HG03159 (cell line): Measurements from ENCODE around the gene INF2.
A peak's percentile ranks its signal among the peaks of the same experiment; 100 is the strongest.

Experiments
- ATAC-seq: cut with Tn5 transposase; IDR thresholded peaks from one replicate; pipeline ENCODE4 v1.9.1; 2021; ENCODE audit warnings: mild to moderate bottlenecking, moderate library complexity; ENCODE audit not compliant: unreplicated experiment

Gene INF2

GRCh38 chr14:104768437-104769323, 79.3 kb downstream of the INF2 start:
- peak; percentile 82 for ATAC-seq

GRCh38 chr14:104769324-104770071, 80.1 kb downstream of the INF2 start:
- ATAC-seq: no peak

GRCh38 chr14:104770072-104770579, 80.7 kb downstream of the INF2 start:
- no peak for ATAC-seq

- ATAC-seq: no peak
These were observed 81.4 kb downstream of the INF2 start for GRCh38 chr14:104770851-104771272.

GRCh38 chr14:104771374-104771773, 82.0 kb downstream of the INF2 start:
- ATAC-seq: no peak
